ENCODE data around the gene KLHL6. TPM values are rescaled to one million over a fixed set of nuclear protein-coding genes. Genes with fewer than 3 reads are reported as not detected.

KLHL6 gene
- total RNA-seq, 2 donors from 2014 or later, result 83.5 to 88.8 TPM

GRCh38 chr3:183503746-183504145 is 51.8 kb downstream of the KLHL6 start:
- H3K27me3 Mint-ChIP-seq (ENCODE audit: low read depth), result no peaks in the 10 kb centered on the region
- H3K36me3 Mint-ChIP-seq (ENCODE audit: insufficient read depth in 2 of 2), result peaks cover 14 to 53% of the 10 kb centered on the region in 2 donors
- peak overlapping the region; percentile 31 for H3K27ac Mint-ChIP-seq
- peaks cover 18% of the 10 kb centered on the region for H3K4me1 Mint-ChIP-seq (ENCODE audit: low read depth)
- DNase-seq (no peak), ATAC-seq (replicated peaks in 1 of 2) (no peak)
- no peak overlapping the region for H3K4me3 Mint-ChIP-seq
- peaks cover 2 to 4% of the 10 kb centered on the region in 2 donors for H3K9me3 Mint-ChIP-seq

DNA sequence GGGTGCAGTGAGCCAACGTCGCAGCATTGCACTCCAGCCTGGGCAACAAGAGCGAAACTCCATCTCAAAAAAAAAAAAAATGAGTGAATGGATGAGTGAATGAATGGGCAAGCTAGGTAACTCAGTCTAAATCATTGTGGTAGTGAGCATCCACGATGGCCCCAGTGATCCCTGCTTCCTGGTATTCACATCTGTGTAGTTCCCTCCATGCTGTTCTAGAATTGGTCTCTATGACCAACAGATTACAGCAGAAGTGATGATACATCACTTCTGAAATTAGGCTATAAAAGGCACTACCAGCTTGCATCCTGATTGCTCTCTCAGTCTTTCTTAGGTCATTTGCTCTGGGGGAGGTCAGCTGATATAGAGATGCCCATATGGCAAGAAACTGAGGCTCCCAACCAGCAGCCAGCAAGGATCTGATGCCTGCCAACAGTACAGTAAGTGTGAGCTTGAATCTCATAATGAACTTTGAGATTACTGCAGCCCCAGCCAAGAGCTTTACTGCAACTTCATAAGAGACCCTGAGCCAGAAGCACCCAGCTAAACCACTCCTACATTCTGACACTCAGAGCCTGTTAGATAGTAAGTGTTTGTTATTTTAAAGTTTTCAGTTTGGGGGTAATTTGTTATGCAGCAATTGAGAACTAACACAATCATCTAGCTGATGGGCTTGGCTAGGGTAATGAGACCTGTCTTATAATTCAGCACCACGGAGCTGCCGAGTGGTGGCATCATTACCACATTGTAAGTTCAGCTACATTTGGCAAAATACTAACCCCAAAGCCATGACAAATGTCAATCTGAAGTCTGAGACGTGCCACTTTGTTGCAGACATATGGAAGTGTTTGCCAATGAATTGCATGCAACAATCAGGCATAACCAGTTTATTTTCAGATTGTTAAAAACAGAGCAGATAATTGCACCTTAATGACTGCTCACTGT is 53.0 kb downstream of the KLHL6 start:
- no peaks in the 10 kb centered on the region for H3K27me3 Mint-ChIP-seq (ENCODE audit: low read depth)
- DNase-seq, result no peak
- H3K9me3 Mint-ChIP-seq, result peaks cover 2 to 4% of the 10 kb centered on the region in 2 donors
- H3K4me1 Mint-ChIP-seq (ENCODE audit: low read depth), result peaks cover 18% of the 10 kb centered on the region
- peak; percentile 29 to 79 for ATAC-seq (replicated peaks in 1 of 2)
- no peak overlapping the region for H3K4me3 Mint-ChIP-seq
- H3K36me3 Mint-ChIP-seq (ENCODE audit: insufficient read depth in 2 of 2), result peaks cover 11 to 52% of the 10 kb centered on the region in 2 donors
- H3K27ac Mint-ChIP-seq, result peak overlapping the region; percentile 55

GRCh38 chr3:183500981-183501704 is 54.4 kb downstream of the KLHL6 start:
- H3K9me3 Mint-ChIP-seq, result no peaks in the 10 kb centered on the region
- H3K27me3 Mint-ChIP-seq (ENCODE audit: low read depth), result no peaks in the 10 kb centered on the region
- DNase-seq, result no peak
- no peak for ATAC-seq (replicated peaks in 1 of 2)
- H3K36me3 Mint-ChIP-seq (ENCODE audit: insufficient read depth in 2 of 2), result peaks cover 6 to 43% of the 10 kb centered on the region in 2 donors
- H3K27ac Mint-ChIP-seq, result no peak overlapping the region
- no peak overlapping the region for H3K4me3 Mint-ChIP-seq
- peaks cover 12% of the 10 kb centered on the region for H3K4me1 Mint-ChIP-seq (ENCODE audit: low read depth)

- H3K27ac Mint-ChIP-seq, result no peak overlapping the region
- no peaks in the 10 kb centered on the region for H3K27me3 Mint-ChIP-seq (ENCODE audit: low read depth)
- DNase-seq (no peak), ATAC-seq (replicated peaks in 1 of 2) (no peak)
- H3K4me1 Mint-ChIP-seq (ENCODE audit: low read depth), result peaks cover 12% of the 10 kb centered on the region
- H3K9me3 Mint-ChIP-seq, result no peaks in the 10 kb centered on the region
- H3K36me3 Mint-ChIP-seq (ENCODE audit: insufficient read depth in 2 of 2), result peaks cover 8 to 39% of the 10 kb centered on the region in 2 donors
- H3K4me3 Mint-ChIP-seq, result no peak overlapping the region
Measured at GRCh38 chr3:183500319-183500718, 55.2 kb downstream of the KLHL6 start.

DNA sequence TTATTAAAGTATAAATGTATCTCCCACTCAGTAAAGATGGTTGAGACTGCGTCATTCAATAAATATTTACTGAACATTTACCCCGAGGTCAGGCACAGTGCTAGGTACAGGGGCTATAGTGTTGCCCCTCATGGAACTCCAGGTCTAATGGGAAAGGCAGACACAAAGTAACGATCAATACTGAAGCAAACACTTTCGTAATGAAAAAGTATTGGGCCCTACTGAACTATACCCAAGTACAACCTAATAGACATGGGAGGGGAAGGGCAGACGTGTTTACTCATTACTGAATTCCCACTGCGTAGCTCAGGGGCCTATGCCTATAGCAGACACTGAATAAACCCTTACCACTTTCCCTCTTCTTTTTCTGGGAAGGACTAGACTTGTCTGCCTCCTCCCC is 56.9 kb downstream of the KLHL6 start:
- no peak overlapping the region for H3K27ac Mint-ChIP-seq
- no peak for ATAC-seq (replicated peaks in 1 of 2)
- no peaks in the 10 kb centered on the region for H3K9me3 Mint-ChIP-seq
- no peaks in the 10 kb centered on the region for H3K4me1 Mint-ChIP-seq (ENCODE audit: low read depth)
- DNase-seq, result no peak
- peaks cover 5 to 35% of the 10 kb centered on the region in 2 donors for H3K36me3 Mint-ChIP-seq (ENCODE audit: insufficient read depth in 2 of 2)
- H3K4me3 Mint-ChIP-seq, result no peak overlapping the region
- H3K27me3 Mint-ChIP-seq (ENCODE audit: low read depth), result no peaks in the 10 kb centered on the region

DNA sequence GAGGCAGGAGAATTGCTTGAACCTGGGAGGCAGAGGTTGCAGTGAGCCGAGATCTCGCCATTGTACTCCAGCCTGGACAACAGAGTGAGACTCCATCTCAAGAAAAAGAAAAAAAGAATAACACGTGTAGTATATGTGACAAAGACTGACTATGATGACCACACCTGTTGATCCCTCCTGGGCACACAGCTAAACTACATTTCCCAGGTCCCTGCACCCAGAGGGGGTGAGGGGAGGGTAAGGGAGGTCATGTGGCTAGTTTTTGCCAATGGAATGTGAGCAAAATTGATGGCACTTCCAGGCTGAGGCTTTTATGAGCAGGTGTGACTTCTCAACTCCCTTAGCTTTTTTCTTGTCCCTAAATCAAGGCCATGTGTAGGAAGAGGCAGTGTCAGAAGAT is 58.2 kb downstream of the KLHL6 start:
- Mint-ChIP-seq H3K9me3 (no peaks in the 10 kb centered on the region), H3K4me3 (no peak overlapping the region), H3K36me3 (ENCODE audit: insufficient read depth in 2 of 2) (peaks cover 7 to 38% of the 10 kb centered on the region in 2 donors), H3K4me1 (ENCODE audit: low read depth) (peaks cover 3% of the 10 kb centered on the region), H3K27me3 (ENCODE audit: low read depth) (no peaks in the 10 kb centered on the region), H3K27ac (no peak overlapping the region)
- no peak for ATAC-seq (replicated peaks in 1 of 2)
- DNase-seq, result no peak

GRCh38 chr3:183496311-183496710 is 59.2 kb downstream of the KLHL6 start:
- Mint-ChIP-seq H3K4me3 (no peak overlapping the region), H3K4me1 (ENCODE audit: low read depth) (peaks cover 8% of the 10 kb centered on the region), H3K9me3 (no peaks in the 10 kb centered on the region), H3K36me3 (ENCODE audit: insufficient read depth in 2 of 2) (peaks cover 9 to 38% of the 10 kb centered on the region in 2 donors), H3K27ac (no peak overlapping the region), H3K27me3 (ENCODE audit: low read depth) (no peaks in the 10 kb centered on the region)
- no peak for DNase-seq
- no peak for ATAC-seq (replicated peaks in 1 of 2)

GRCh38 chr3:183494341-183494740 is 61.2 kb downstream of the KLHL6 start:
- no peak overlapping the region for H3K27ac Mint-ChIP-seq
- DNase-seq, result no peak

DNA sequence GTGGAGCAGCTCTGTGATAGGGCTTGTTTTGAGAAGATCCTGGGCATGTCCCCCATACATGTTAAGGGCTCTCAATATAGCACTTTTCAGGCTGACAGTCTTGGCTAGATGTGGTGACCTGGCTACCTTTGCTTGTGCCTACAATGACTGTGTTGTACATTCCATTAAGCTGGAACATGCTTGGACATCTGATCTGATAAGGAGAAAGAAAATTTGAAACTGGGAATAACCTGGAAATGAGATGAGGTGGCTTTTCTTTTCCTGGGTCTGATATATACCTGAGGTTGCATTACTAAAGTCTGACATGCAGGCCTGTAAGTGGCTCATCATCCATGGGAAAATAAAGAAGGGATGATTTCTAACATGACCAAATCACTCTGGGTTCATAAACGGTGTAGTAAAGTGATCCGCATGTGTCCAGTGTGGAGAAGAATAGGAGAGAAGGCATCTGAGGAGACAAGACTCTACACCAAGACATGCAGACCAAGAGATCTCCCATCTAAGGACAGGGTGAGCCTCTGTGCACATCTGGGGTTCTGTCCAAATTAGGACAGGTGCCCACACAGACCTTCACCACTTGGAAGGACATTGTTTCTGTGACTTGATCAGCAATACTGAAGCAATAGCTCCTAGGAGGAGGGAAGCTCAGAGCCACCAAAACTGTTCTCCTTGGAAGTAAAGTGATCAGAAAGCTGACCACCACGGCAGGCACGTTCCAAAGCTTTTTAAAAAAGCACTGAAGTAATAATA is 62.0 kb downstream of the KLHL6 start:
- Mint-ChIP-seq H3K36me3 (ENCODE audit: insufficient read depth in 2 of 2) (peaks cover 9 to 27% of the 10 kb centered on the region in 2 donors), H3K9me3 (no peaks in the 10 kb centered on the region)
- no peak for DNase-seq

More at GRCh38 chr3:183494341-183494740, 61.2 kb downstream of the KLHL6 start:
- H3K36me3 Mint-ChIP-seq (ENCODE audit: insufficient read depth in 2 of 2), result peaks cover 9 to 31% of the 10 kb centered on the region in 2 donors
- no peak overlapping the region for H3K4me3 Mint-ChIP-seq
- peaks cover 8% of the 10 kb centered on the region for H3K4me1 Mint-ChIP-seq (ENCODE audit: low read depth)
- ATAC-seq (replicated peaks in 1 of 2), result no peak
- H3K9me3 Mint-ChIP-seq, result no peaks in the 10 kb centered on the region
- no peaks in the 10 kb centered on the region for H3K27me3 Mint-ChIP-seq (ENCODE audit: low read depth)

GRCh38 chr3:183492849-183493179 is 62.7 kb downstream of the KLHL6 start:
- H3K36me3 Mint-ChIP-seq (ENCODE audit: insufficient read depth in 2 of 2), result peaks cover 9 to 23% of the 10 kb centered on the region in 2 donors
- H3K9me3 Mint-ChIP-seq, result no peaks in the 10 kb centered on the region
- H3K27ac Mint-ChIP-seq, result no peak overlapping the region
- DNase-seq, result no peak
- H3K4me3 Mint-ChIP-seq, result no peak overlapping the region
- no peaks in the 10 kb centered on the region for H3K27me3 Mint-ChIP-seq (ENCODE audit: low read depth)
- ATAC-seq (replicated peaks in 1 of 2), result no peak
- H3K4me1 Mint-ChIP-seq (ENCODE audit: low read depth), result peaks cover 8% of the 10 kb centered on the region

More for the DNA sequence above, 62.0 kb downstream of the KLHL6 start:
- Mint-ChIP-seq H3K4me1 (ENCODE audit: low read depth) (peaks cover 8% of the 10 kb centered on the region), H3K27ac (no peak overlapping the region), H3K4me3 (no peak overlapping the region), H3K27me3 (ENCODE audit: low read depth) (no peaks in the 10 kb centered on the region)
- ATAC-seq (replicated peaks in 1 of 2), result no peak

DNA sequence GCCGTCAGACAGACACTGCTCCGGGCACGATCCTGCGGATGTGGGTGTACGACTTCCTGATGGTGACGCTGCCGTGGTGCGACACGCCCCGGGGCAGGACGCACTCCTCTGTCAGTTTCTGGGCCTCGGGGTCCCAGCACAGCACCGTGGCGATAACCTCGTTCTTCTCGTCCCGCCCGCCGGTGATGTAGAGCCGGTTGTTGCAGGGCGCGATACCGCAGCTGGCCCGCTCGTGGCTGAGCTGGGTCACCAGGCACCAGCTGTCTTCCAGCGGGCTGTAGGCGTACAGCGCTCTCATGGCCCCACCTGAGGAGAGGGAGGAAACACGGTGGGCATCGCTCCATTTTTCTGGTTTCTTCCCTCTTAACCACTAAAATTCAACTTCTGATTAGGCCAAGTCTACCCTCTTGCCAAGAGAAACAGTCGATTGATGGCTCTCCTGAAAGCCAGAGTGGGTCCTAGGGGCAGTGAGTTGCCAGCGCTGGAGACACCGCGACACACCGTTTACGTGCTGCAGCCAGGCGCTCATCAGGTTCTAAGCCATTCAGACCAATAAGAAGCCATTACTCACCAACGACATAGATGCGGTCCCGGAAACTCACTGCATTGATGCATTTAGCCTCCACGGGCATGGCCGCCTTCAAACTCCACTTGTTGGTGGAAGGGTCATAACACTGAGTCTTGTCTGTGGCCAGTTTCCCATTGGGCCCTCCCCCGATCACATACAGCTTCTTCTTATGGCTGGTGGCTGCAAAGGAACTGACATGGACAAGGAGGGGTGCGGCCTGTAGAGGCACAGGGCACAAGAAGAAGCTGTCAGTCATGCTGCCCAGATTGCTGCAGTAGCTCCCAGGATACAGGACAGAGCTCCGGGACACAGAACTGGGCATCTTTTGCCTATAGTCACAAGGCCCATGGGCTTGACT is 63.3 kb downstream of the KLHL6 start:
- no peak overlapping the region for H3K27ac Mint-ChIP-seq
- no peak for ATAC-seq (replicated peaks in 1 of 2)
- peaks cover 9 to 20% of the 10 kb centered on the region in 2 donors for H3K36me3 Mint-ChIP-seq (ENCODE audit: insufficient read depth in 2 of 2)
- no peak for DNase-seq
- H3K27me3 Mint-ChIP-seq (ENCODE audit: low read depth), result no peaks in the 10 kb centered on the region
- H3K4me1 Mint-ChIP-seq (ENCODE audit: low read depth), result peaks cover 8% of the 10 kb centered on the region
- H3K4me3 Mint-ChIP-seq, result no peak overlapping the region
- no peaks in the 10 kb centered on the region for H3K9me3 Mint-ChIP-seq

Data from activated T-cell treated with anti-CD3 and anti-CD28 coated beads, Interleukin-2, amount 50 U/mL, for 72 hours (primary cell).